ENCODE measurements around the gene NAT14.
A peak's percentile ranks its signal among the peaks of the same experiment; 100 is the strongest.

NAT14 gene

DNA sequence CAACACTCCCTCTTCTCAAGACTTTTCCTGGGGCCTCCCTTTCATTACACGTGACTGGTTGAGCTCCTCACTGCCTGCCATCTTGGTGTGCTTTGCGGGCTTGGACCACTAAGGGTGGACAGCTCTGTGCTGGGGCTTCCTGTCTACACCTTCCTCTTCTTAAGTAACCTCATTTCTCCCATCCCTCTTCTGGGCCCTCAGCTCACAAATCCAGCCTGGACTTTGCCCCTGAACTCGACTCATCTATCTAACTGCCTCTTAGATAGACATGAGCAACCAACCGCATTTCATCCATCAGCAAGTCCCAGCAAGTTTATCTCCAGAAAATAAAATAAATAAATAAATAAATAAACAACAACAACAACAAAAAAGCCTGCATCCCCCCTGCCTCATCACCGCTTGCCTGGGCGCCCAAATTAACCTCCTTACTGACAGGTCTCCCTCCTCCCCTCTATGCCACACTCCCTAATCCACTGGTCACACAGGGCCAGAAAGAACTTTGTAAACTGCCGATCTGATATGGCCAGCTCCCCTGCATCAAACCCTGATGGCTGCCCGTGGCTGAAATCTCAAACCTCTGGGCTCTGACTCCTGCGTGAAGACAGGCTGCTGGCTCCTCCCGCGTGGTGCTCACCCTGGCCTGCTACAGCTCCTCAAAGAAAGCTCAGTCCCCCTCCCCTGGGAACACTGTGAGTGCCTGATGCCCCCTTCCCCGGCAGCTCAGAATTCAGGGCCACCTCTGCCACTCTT lies 31.3 kb upstream of the NAT14 start:
- no peak for DNase-seq

- peak; percentile 72 for DNase-seq
Measured at GRCh38 chr19:55454787-55455243, 30.2 kb upstream of the NAT14 start.

- DNase-seq = no peak
Measured at GRCh38 chr19:55455576-55456235, 29.3 kb upstream of the NAT14 start.

GRCh38 chr19:55456347-55456746 lies 28.6 kb upstream of the NAT14 start:
- DNase-seq = no peak

DNA sequence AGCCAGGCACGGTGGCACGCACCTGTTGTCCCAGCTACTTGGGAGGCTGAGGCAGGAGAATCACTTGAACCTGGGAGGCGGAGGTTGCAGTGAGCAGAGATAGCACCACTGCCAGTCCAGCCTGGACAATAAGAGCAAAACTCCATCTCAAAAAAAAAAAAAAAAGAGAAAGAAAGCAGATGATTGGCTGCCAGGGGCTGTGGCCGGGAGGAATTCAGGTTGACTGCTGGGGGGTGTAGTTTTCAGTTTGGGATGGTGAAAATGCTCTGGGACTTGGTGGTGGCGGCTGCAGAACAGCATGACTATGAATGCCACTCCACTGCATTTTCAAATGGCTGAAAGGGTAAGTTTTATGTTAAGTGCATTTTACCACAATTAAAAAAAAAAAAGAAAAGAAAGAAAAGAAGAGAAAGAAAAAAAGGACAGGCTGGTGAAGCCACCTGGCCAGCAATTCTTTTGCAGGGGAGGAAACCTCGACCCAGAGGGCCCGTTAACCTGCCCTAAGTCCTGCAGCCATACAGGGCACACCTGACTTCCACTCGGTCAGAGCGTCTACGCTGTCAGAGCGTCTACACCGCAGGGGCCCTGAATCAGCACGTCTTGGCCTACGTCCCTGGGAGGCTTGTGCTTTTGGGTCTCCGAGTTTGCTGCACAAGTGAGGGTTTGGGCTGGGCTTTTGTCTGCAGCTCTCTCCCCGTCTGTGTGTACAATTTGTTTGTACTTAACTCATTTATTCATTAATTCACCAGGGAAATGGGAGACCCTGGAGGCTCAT lies 27.1 kb upstream of the NAT14 start:
- no peak for DNase-seq

DNA sequence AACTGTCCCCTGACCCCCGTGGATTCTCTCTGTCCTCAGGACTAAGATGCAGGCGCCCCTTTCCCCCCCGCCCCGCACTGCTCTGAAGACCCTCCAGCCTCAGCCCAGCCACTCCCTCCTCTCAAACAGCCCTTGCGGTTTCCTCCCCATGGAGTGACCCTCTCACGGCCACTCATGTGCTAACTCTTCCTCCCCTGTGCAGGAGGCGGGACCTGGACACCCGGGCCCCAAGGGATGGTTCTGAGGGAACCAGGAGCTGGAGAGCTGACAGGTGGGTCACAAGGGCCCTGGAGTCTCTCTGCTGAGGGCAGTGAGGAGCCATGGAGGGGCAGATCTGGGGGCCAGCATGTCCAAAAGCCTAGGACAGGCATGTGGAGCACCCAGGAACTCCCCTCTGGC lies 25.4 kb upstream of the NAT14 start:
- DNase-seq = no peak

GRCh38 chr19:55459950-55460657 lies 24.9 kb upstream of the NAT14 start:
- peak; percentile 48 for DNase-seq

DNA sequence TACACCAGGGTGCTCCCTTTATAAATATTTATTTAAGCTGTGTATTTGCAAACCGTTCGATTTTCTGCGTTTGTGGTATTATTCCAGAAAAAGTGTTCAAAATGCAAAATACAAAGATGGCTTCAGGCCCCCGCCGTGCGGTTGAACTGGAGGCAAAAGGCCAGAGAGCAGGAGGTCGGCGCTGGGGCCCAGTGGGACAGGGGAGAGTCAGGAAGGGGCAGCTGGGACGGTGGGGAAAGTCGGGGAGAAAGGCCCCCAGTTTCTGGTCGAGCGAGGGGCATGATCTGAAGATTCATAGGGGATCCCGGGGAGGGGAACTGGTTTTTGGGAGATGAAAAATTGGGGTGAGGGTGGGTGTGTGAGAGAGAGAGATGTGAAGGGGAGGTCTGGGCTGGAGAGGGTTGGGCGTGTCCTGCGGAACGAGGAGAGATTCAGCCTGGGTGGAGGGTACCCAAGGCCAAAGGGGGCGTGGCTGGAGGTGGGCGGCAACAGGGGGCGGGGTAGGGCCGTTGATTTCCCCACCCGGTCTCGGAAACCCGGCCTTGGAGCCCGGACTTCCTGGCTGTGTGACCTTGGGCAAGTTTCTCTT lies 24.2 kb upstream of the NAT14 start:
- peak; percentile 89 for DNase-seq

DNA sequence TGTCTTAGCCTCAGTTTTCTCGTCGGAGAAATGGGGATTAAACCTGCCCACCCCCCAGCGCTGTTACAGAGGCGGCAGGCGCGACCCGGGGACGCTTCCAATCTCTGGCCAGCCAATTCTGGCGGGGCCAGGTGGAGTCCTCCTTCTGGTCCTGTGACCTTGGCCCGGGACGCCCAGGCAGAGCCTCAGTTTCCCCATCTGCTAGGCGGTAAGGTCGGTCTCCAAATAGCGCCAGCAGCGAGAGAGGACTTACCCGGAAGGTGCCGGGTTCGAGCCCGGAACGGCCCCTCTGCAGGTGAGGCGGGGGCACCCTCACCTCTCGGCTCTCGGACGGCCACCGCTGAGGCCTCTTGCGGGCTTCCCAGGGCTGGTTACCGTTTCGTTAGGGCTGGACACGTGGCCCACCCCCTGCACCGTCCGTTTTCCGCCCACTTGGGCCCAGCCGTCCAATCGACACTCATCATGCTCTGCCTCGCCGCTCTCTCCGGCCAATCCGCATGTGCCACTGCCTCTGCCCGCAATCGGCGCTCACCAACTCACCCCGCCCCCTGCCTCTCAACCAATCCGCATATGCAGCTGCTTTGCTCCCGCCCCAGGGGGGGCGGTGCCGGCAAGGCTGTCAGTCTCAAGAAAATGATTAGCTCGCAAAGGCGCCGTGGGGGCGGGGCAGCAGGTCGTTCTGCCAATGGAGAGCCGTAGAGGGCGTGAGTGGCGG lies 23.6 kb upstream of the NAT14 start, which contains the start of gene ISOC2:
ISOC2 (minus strand) TSS at position 384 of the 715 bp plus-strand sequence. CDS start 5,156 bp downstream, outside the sequence.
- peak; percentile 99 for DNase-seq

GRCh38 chr19:55461974-55462626 lies 22.9 kb upstream of the NAT14 start:
- DNase-seq = peak; percentile 86

DNA sequence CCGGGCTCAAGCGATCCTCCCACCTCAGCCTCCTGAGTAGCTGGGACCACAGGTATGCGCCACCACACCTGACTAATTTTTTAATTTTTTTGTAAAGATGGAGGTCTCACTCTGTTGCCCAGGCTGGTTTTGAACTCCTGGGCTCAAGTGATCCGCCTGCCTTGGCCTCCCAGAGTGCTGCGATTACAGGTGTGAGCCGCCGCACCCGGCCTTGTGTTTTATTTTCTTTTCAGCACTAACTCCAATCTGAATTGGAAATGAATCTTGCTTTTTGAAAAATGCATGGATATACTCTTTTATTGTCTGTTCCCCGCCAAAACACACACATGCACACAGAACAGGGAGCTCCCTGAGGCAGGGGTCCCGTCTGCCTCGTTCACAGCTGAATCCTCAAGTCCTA lies 22.3 kb upstream of the NAT14 start:
- no peak for DNase-seq

GRCh38 chr19:55463583-55464031 lies 21.4 kb upstream of the NAT14 start:
- no peak for DNase-seq

GRCh38 chr19:55464039-55464661 lies 20.8 kb upstream of the NAT14 start:
- no peak for DNase-seq

DNA sequence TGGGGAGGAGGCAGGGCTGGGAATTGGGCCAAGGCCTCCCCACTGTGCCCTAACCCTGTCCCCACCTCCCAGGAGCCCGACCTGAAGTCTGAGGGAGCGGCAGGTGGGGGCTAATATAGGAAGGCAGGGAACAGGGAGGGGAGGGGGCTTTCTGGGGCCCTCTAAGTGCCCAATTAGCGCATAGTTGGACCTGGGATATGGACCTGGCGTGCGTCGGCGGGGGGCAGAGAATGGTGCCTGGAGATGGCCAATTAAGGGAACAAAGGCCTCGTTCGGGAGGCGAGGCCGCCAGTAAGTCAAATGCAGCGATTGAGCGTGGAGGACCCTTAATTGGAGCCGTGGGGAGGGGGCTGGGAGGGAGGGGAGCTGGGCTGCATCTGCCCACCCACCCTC lies 20.3 kb upstream of the NAT14 start, which contains the start of gene C19orf85:
C19orf85 (minus strand) TSS at position 90 of the 393 bp plus-strand sequence. CDS start 197 bp downstream, outside the sequence.
- no peak for DNase-seq

- peak; percentile 49 for DNase-seq
Measured at GRCh38 chr19:55465460-55466240, 19.3 kb upstream of the NAT14 start.

DNA sequence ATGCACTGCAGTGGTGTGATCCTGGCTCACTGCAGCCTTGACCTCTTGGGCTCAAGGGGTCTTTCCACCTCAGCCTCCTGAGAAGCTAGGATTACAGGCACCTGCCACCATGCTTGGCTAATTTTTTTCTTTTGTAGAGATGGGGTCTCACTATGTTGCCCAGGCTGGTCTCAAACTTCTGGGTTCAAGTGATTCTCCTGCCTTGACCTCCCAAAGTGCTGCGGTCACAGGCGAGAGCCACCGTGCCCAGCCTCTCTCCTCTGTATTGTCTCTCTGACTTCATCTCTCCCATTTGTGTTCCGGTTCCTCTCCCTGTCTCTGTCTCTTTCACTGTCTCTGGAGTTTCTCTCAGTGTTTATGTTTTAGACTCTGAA lies 18.8 kb upstream of the NAT14 start:
- no peak for DNase-seq

- DNase-seq = peak; percentile 89
Measured at GRCh38 chr19:55467236-55468053, 17.5 kb upstream of the NAT14 start.

- no peak for DNase-seq
Measured at GRCh38 chr19:55468054-55468393, 17.0 kb upstream of the NAT14 start.

DNA sequence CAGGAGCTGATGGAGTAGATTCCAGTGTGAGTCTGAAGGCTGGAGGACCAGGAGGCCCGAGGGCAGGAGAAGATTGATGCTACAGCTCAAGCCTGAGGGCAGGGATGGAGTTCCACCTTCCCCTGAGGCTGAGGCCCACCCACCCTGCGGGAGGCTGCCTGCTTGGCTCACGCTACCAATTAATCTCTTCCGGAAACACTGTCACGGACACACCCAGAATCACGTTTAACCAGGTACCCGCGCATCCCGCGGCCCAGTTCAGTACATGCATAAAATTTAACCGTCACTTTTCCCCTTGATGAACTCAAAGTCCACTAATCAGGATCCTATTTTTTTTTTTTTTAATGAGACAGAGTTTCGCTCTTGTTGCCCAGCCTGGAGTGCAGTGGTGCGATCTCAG lies 13.7 kb upstream of the NAT14 start:
- no peak for DNase-seq
